Neutrophil (primary cell): ENCODE data around the gene CD248.

Source experiments
- H3K27ac ChIP-seq: fragments of 200-600 bp; sonication (generic); 2 replicates; pipeline ENCODE4 v1.5.1; 2016; ENCODE audit warnings: mild to moderate bottlenecking, moderate library complexity
- H3K27me3 ChIP-seq: fragments of 200-600 bp; sonication (generic); 2 replicates; pipeline ENCODE4 v1.6.0; 2016; ENCODE audit warnings: mild to moderate bottlenecking
- H3K36me3 ChIP-seq: fragments of 200-600 bp; sonication (generic); 2 replicates; pipeline ENCODE4 v1.5.1; 2017
- H3K4me1 ChIP-seq, 2 experiments: fragments of 200-600 bp in 1 of 2; sonication (generic) in 1 of 2; 1 replicate in 1 of 2; 2 replicates in 1 of 2; pipeline versions ENCODE4 v1.5.1 to v1.6.1; 2013 to 2016; ENCODE audit warnings: low read depth in 1 of 2, low read length in 1 of 2, mild to moderate bottlenecking in 1 of 2, moderate library complexity in 1 of 2; ENCODE audit not compliant: control insufficient read depth in 1 of 2, insufficient read depth in 1 of 2
- H3K4me3 ChIP-seq, 2 experiments: fragments of 200-600 bp in 1 of 2; sonication (generic) in 1 of 2; 1 replicate in 1 of 2; 2 replicates in 1 of 2; pipeline ENCODE4 v1.5.1; 2013 to 2016; ENCODE audit warnings: low read depth in 1 of 2, low read length in 1 of 2, mild to moderate bottlenecking in 1 of 2, moderate library complexity in 1 of 2
- H3K9me3 ChIP-seq: fragments of 200-600 bp; sonication (generic); 2 replicates; pipeline ENCODE4 v1.5.1; 2016
- CTCF ChIP-seq: fragments of 200-600 bp; sonication (generic); IDR thresholded peaks from 2 replicates; pipeline ENCODE4 v1.5.1; 2016; ENCODE audit warnings: antibody characterized with exemption

CD248 gene

GRCh38 chr11:66316849-66317251 lies at the start of gene CD248:
TSS of gene CD248 (minus strand) at chr11:66317044. CDS start at chr11:66317027, 17 bp downstream.
- peaks cover 28 to 29% of the 10 kb centered on the region in 2 experiments for H3K4me1 ChIP-seq
- no peaks in the 10 kb centered on the region for H3K9me3 ChIP-seq
- peaks cover 54% of the 10 kb centered on the region for H3K27me3 ChIP-seq
- no peak for TF ChIP-seq CTCF
- H3K27ac ChIP-seq: no peak within 1 kb of the TSS
- H3K4me3 ChIP-seq: no peak within 1 kb of the TSS
- H3K36me3 ChIP-seq: no peaks in the 10 kb centered on the region

- Histone ChIP-seq H3K27ac (no peak overlapping the region), H3K4me1 (peaks cover 1 to 2% of the 10 kb centered on the region in 2 experiments), H3K36me3 (no peaks in the 10 kb centered on the region), H3K4me3 (no peak overlapping the region), H3K9me3 (no peaks in the 10 kb centered on the region), H3K27me3 (peaks cover 28% of the 10 kb centered on the region)
- no peak for TF ChIP-seq CTCF
These were observed 49.1 kb upstream of the CD248 start for GRCh38 chr11:66365711-66366619.

GRCh38 chr11:66365166-66365565 lies 48.3 kb upstream of the CD248 start:
- no peaks in the 10 kb centered on the region for H3K36me3 ChIP-seq
- no peak overlapping the region for H3K4me3 ChIP-seq
- peaks cover 20% of the 10 kb centered on the region for H3K27me3 ChIP-seq
- H3K27ac ChIP-seq: no peak overlapping the region
- TF ChIP-seq CTCF: no peak
- H3K4me1 ChIP-seq: no peaks in the 10 kb centered on the region
- H3K9me3 ChIP-seq: no peaks in the 10 kb centered on the region

GRCh38 chr11:66363805-66364535 lies 47.1 kb upstream of the CD248 start:
- no peaks in the 10 kb centered on the region for H3K4me1 ChIP-seq
- H3K4me3 ChIP-seq: no peak overlapping the region
- peak; percentile 81 for TF ChIP-seq CTCF
- no peaks in the 10 kb centered on the region for H3K9me3 ChIP-seq
- no peaks in the 10 kb centered on the region for H3K36me3 ChIP-seq
- peaks cover 8% of the 10 kb centered on the region for H3K27me3 ChIP-seq
- no peak overlapping the region for H3K27ac ChIP-seq

GRCh38 chr11:66363187-66363601 lies 46.4 kb upstream of the CD248 start:
- no peaks in the 10 kb centered on the region for H3K36me3 ChIP-seq
- no peak overlapping the region for H3K4me3 ChIP-seq
- no peaks in the 10 kb centered on the region for H3K27me3 ChIP-seq
- no peaks in the 10 kb centered on the region for H3K4me1 ChIP-seq
- no peaks in the 10 kb centered on the region for H3K9me3 ChIP-seq
- no peak for TF ChIP-seq CTCF
- H3K27ac ChIP-seq: no peak overlapping the region
